Activated CD8-positive, alpha-beta T cell treated with anti-CD3 and anti-CD28 coated beads for 36 hours (primary cell): ENCODE results near the gene SMIM17. TPM values are rescaled to one million over a fixed set of nuclear protein-coding genes. Genes with fewer than 3 reads are reported as not detected.

Experiments
- ATAC-seq: fragments of 200-7000 bp; cut with Tn5 transposase; one replicate; pipeline ENCODE4 v1.10.0; 2021; ENCODE audit warnings: mild to moderate bottlenecking, moderate library complexity
- CTCF ChIA-PET: fragments of 350-600 bp; sonication (Branson Sonifier 250); formaldehyde crosslinking; loops from one replicate; lab custom pipeline; 2021; ENCODE audit warnings: antibody characterized with exemption; lab: Charles Lee
- POLR2A ChIA-PET: fragments of 350-600 bp; sonication (Branson Sonifier 250); formaldehyde crosslinking; loops from one replicate; lab custom pipeline; 2021; ENCODE audit warnings: antibody characterized with exemption; lab: Charles Lee
- DNase-seq: peaks from one replicate; pipeline ENCODE4 v3.0.0-alpha.2; 2020
- H3K27ac Mint-ChIP-seq: one replicate; pipeline ENCODE4 v1.8.0; 2021; ENCODE audit warnings: mild to moderate bottlenecking, mixed read lengths
- H3K27me3 Mint-ChIP-seq: one replicate; pipeline ENCODE4 v1.8.0; 2021; ENCODE audit warnings: mixed read lengths
- H3K36me3 Mint-ChIP-seq: one replicate; pipeline ENCODE4 v1.8.0; 2021; ENCODE audit warnings: low read depth, mixed read lengths
- H3K4me1 Mint-ChIP-seq: one replicate; pipeline ENCODE4 v1.8.0; 2021; ENCODE audit warnings: low read depth, mixed read lengths
- H3K4me3 Mint-ChIP-seq: one replicate; pipeline ENCODE4 v1.8.0; 2021; ENCODE audit warnings: mild to moderate bottlenecking, moderate library complexity, mixed read lengths
- H3K9me3 Mint-ChIP-seq: one replicate; pipeline ENCODE4 v1.8.0; 2021; ENCODE audit warnings: mixed read lengths
- CTCF ChIP-seq: fragments of 200-600 bp; IDR thresholded peaks from one replicate; pipeline ENCODE4 v1.8.0; 2022; ENCODE audit warnings: antibody characterized with exemption, mild to moderate bottlenecking
- intact Hi-C: fragments of 100-400 bp; cut with micrococcal nuclease; formaldehyde crosslinking; loops from one replicate; pipeline ENCODE4 v1.10.0; 2022
- total RNA-seq, 2 experiments: library from RNA; stranded (reverse); gene quantifications; one replicate each; pipeline ENCODE4 v1.2.3, GENCODE V29; 2021

Gene SMIM17
- total RNA-seq, 2 experiments from 2014 or later, result not detected

DNA sequence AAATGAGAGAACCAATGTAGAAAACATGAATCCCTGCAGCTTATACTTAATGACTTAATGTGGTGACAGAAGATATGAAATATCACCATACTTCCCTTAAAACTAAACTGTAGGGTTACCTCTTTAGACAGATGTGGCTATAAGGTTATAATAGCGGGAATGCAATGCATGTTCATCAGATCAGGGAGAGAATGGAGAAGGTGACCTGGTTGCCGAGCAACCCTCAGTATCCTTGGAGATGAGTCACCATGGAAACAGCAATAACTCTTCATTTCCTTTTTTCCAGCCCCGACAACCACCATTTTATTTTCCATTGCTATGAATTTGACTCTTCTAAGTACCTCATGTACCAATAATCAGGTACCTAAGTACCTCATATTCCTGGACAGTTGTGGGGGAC is 56.6 kb downstream of the SMIM17 start:
- Mint-ChIP-seq H3K27ac (no peak overlapping the region), H3K36me3 (peaks cover 4% of the 10 kb centered on the region), H3K4me1 (no peaks in the 10 kb centered on the region), H3K27me3 (no peaks in the 10 kb centered on the region), H3K4me3 (no peak overlapping the region), H3K9me3 (peaks cover 15% of the 10 kb centered on the region)
- ChIA-PET CTCF (no interaction called here), POLR2A (no interaction called here)
- intact Hi-C loops, result no loop called here
- TF ChIP-seq CTCF, result no peak
- ATAC-seq, result no peak
- no peak for DNase-seq

- intact Hi-C loops, result no loop called here
- DNase-seq (no peak), ATAC-seq (no peak)
- H3K27ac Mint-ChIP-seq, result no peak overlapping the region
- peaks cover 4% of the 10 kb centered on the region for H3K36me3 Mint-ChIP-seq
- ChIA-PET CTCF (no interaction called here), POLR2A (no interaction called here)
- no peak for TF ChIP-seq CTCF
- no peaks in the 10 kb centered on the region for H3K27me3 Mint-ChIP-seq
- H3K4me3 Mint-ChIP-seq, result no peak overlapping the region
- H3K4me1 Mint-ChIP-seq, result no peaks in the 10 kb centered on the region
- peaks cover 18% of the 10 kb centered on the region for H3K9me3 Mint-ChIP-seq
These were observed 58.9 kb downstream of the SMIM17 start for GRCh38 chr19:56701895-56702294.

- Mint-ChIP-seq H3K9me3 (peaks cover 21% of the 10 kb centered on the region), H3K4me1 (no peaks in the 10 kb centered on the region), H3K27me3 (no peaks in the 10 kb centered on the region), H3K4me3 (no peak overlapping the region), H3K27ac (no peak overlapping the region), H3K36me3 (peaks cover 4% of the 10 kb centered on the region)
- ChIA-PET POLR2A (no interaction called here), CTCF (no interaction called here)
- no peak for TF ChIP-seq CTCF
- intact Hi-C loops, result no loop called here
- DNase-seq (no peak), ATAC-seq (no peak)
These were observed 63.0 kb downstream of the SMIM17 start for GRCh38 chr19:56705939-56706338.

Other genes with a start within 250 kb of the SMIM17 start
- gene ZNF582, start 249.6 kb upstream of the SMIM17 start, total RNA-seq, result 1 to 10 TPM; 2.0 to 2.4 TPM
- 1 to 10 TPM; 1.6 to 1.9 TPM for gene ZNF583, start 238.8 kb upstream of the SMIM17 start, total RNA-seq
- gene ZNF667, start 165.8 kb upstream of the SMIM17 start, total RNA-seq, result 1 to 10 TPM; 6.2 to 6.4 TPM
- 1 to 10 TPM in 1 of 2 experiments, under 1 TPM in 1; 0.27 to 1.3 TPM for gene ZNF471, start 135.3 kb upstream of the SMIM17 start, total RNA-seq
- 1 to 10 TPM; 3.6 to 4.4 TPM for gene ZFP28, start 104.2 kb upstream of the SMIM17 start, total RNA-seq
- 1 to 10 TPM; 6.7 to 7.2 TPM for gene ZNF470, start 75.7 kb upstream of the SMIM17 start, total RNA-seq
- 1 to 10 TPM; 4.4 to 5.3 TPM for gene ZNF71, start 47.9 kb upstream of the SMIM17 start, total RNA-seq
- gene ZNF835, start 28.6 kb downstream of the SMIM17 start, total RNA-seq, result 1 to 10 TPM; 3.0 to 3.3 TPM
- under 1 TPM; 0.09 to 0.16 TPM for gene PEG3, start 197.6 kb downstream of the SMIM17 start, total RNA-seq
- not detected for gene ZIM2, start 197.6 kb downstream of the SMIM17 start, total RNA-seq